SK-N-MC (cell line): Measurements from ENCODE around the gene RAPGEF2.

ENCODE experiments used
- EZH2 ChIP-seq: fragments of 200-600 bp; sonication (generic); IDR thresholded peaks from one replicate; pipeline ENCODE4 v1.6.1; 2017; ENCODE audit warnings: antibody characterized with exemption
- POLR2AphosphoS5 ChIP-seq: IDR thresholded peaks from 2 replicates; pipeline ENCODE4 v1.6.1; 2012; ENCODE audit warnings: mild to moderate bottlenecking, low read depth, low read length, borderline replicate concordance

DNA sequence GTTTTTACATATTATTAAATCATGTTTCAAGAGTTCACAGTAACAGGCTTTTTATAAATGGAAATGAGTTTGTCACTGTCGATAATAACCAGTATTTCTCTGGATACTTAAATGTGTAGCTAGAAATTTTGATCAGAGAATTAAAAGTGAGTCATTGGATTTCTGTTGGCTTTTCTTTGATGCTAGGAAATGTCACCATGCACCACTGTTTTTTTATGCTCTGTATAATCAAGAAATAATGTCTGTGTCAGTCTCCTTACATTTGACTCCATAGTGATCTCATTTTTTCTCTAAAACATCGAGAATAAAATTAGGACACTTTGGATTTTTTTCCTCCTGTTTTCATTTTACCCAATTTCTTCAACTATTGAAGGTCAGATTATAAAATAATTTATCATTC is 234.2 kb downstream of the RAPGEF2 start:
- no peak for TF ChIP-seq POLR2AphosphoS5
- no peak for TF ChIP-seq EZH2
